Right atrium auricular region (tissue), 2 donors: ENCODE measurements around the gene SLC9A9. TPM values are rescaled to one million over a fixed set of nuclear protein-coding genes. Genes with fewer than 3 reads are reported as not detected.

ENCODE experiments used
- DNase-seq: peaks from one replicate; pipeline ENCODE4 v3.0.0-alpha.2; 2019; ENCODE audit warnings: low spot score
- H3K27ac ChIP-seq, 2 donors: fragments of 200-600 bp; sonication (generic); 1 replicate in 1 of 2; 2 replicates in 1 of 2; pipeline ENCODE4 v1.5.1; 2016 to 2019
- H3K27me3 ChIP-seq, 2 donors: fragments of 200-600 bp; sonication (generic); one replicate each; pipeline versions ENCODE4 v1.5.1 to v1.6.0; 2017 to 2019
- H3K36me3 ChIP-seq: fragments of 200-600 bp; sonication (generic); one replicate; pipeline ENCODE4 v1.5.1; 2016
- H3K4me1 ChIP-seq, 2 donors: fragments of 200-600 bp; sonication (generic); one replicate each; pipeline versions ENCODE4 v1.5.1 to v1.6.0; 2017 to 2019
- H3K4me3 ChIP-seq, 2 donors: fragments of 200-600 bp; sonication (generic); 1 replicate in 1 of 2; 2 replicates in 1 of 2; pipeline ENCODE4 v1.5.1; 2017 to 2019; ENCODE audit warnings: mild to moderate bottlenecking in 1 of 2, moderate library complexity in 1 of 2
- H3K9me3 ChIP-seq, 2 donors: fragments of 200-600 bp; sonication (generic); one replicate each; pipeline ENCODE4 v1.5.1; 2019
- total RNA-seq, 2 donors: library from RNA; depleted of rRNA; stranded (reverse); fragments of >200 nt; gene quantifications; one replicate each; pipeline ENCODE4 v1.1.0, GENCODE V29; 2016
- TF ChIP-seq, protein P1 (sequence below), 2 donors: fragments of 200-600 bp; sonication (generic); IDR thresholded peaks; one replicate each; pipeline ENCODE4 v1.5.1; 2019; ENCODE audit warnings: antibody characterized with exemption in 2 of 2

The SLC9A9 gene
- total RNA-seq, 2 donors from 2014 or later: 3.1 to 4.2 TPM

DNA sequence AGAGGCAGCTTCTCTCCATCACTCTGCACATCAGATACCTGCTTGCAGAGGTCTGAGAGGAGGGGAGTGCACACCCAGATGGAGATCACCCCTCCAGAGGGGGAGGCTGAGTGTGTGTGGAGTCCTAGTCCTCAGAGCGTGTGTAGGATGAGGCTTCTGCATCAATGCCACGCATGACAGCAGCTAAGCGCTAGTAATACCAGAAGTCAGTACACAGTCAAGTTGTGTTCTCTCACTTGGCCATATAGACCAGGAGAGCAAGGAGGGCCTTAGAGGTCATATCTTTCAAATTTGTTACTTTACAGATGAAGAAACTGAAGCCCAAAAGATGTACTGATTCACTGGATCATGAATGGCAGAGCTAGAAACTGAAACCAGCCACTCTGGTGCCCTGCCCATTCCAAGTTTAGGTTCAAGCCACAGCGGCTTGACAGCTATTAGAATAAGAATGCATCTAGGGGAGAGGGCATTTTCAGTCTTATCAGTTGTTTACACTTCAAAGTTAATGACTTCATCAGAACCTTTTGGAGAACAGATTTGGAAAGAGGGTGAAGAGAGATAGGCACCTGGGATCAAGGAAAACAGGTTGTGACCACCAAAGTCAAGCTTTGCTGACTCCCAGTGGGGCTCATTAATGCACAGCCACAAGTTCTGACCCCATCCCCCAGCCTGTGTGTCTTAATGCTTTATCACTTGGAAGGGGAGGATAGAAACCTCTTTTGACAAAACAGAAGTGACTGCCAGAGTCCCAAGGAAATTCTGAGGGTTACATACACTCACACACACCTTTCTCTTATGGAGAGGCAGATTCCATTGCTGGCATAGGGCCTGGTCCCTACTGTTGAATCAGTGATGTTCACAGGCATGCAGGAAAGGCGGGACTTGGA lies 418.4 kb downstream of the SLC9A9 start:
- TF ChIP-seq, protein P1, sequence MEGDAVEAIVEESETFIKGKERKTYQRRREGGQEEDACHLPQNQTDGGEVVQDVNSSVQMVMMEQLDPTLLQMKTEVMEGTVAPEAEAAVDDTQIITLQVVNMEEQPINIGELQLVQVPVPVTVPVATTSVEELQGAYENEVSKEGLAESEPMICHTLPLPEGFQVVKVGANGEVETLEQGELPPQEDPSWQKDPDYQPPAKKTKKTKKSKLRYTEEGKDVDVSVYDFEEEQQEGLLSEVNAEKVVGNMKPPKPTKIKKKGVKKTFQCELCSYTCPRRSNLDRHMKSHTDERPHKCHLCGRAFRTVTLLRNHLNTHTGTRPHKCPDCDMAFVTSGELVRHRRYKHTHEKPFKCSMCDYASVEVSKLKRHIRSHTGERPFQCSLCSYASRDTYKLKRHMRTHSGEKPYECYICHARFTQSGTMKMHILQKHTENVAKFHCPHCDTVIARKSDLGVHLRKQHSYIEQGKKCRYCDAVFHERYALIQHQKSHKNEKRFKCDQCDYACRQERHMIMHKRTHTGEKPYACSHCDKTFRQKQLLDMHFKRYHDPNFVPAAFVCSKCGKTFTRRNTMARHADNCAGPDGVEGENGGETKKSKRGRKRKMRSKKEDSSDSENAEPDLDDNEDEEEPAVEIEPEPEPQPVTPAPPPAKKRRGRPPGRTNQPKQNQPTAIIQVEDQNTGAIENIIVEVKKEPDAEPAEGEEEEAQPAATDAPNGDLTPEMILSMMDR (IDR thresholded peaks at IDR 0.05): no peak
- H3K27me3 ChIP-seq: no peaks in the 10 kb centered on the region
- H3K27ac ChIP-seq: no peak overlapping the region
- H3K4me3 ChIP-seq: no peak overlapping the region
- H3K36me3 ChIP-seq: no peaks in the 10 kb centered on the region
- H3K4me1 ChIP-seq: no peaks in the 10 kb centered on the region
- H3K9me3 ChIP-seq: no peaks in the 10 kb centered on the region
- DNase-seq: no peak

DNA sequence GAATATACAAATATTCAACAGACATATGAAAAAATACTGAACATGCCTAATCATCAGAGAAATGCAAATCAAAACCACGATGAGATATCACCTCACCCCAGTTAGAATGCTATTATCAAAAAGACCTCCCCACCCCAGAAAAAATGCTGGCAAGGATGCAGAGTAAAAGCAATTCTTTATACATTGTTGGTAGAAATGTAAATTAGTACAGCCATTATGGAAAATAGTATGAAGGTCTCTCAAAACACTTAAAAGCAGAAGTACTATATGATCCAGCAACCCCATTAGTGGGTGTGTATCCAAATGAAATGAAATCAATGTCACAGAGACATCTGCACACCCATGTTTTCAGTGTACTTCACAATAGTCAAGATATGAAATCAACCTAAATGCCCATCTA lies 420.0 kb downstream of the SLC9A9 start:
- Histone ChIP-seq H3K36me3 (no peaks in the 10 kb centered on the region), H3K27me3 (no peaks in the 10 kb centered on the region), H3K4me3 (no peak overlapping the region), H3K9me3 (no peaks in the 10 kb centered on the region), H3K4me1 (no peaks in the 10 kb centered on the region), H3K27ac (no peak overlapping the region)
- no peak for DNase-seq
- TF ChIP-seq, protein P1 (IDR thresholded peaks at IDR 0.05): no peak

DNA sequence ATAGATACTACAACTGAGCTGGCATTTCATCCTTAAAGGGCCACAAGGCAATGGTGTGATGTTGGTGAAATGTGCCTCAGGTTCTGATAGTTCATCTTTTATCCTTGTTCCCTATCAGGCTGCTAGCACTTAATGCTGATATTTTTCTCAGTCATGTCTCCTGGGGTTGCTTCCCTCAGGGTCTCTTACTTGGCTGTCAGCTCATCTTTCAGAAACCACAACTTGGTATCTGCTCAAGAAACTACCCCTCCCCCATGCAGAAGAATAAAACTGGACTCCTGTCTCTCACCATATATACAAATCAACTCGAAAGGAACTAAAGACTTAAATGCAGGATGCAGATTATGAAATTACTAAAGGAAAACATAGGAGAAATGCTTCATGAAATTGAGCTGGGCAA lies 420.6 kb downstream of the SLC9A9 start:
- no peaks in the 10 kb centered on the region for H3K9me3 ChIP-seq
- H3K27ac ChIP-seq: no peak overlapping the region
- no peaks in the 10 kb centered on the region for H3K27me3 ChIP-seq
- H3K36me3 ChIP-seq: no peaks in the 10 kb centered on the region
- DNase-seq: no peak
- TF ChIP-seq, protein P1 (IDR thresholded peaks at IDR 0.05): no peak
- H3K4me1 ChIP-seq: no peaks in the 10 kb centered on the region
- H3K4me3 ChIP-seq: no peak overlapping the region

DNA sequence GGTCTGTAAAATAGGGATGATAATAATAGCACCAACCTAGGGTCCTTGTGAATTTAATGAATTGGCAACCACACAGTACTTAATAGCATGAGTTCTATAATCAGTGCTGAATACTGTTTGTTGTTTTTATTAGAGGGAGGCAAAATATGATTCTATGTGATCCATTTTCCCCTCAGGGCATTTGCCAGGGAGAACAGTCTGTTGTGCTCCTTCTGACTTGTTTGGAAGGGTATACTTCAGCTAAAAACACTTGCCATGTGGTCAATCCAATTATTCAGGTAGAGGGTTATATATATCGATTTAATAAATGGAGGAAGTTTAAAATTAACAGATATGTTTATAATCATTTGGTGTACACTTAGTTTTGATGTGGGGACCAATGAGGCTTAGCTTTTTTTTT lies 423.4 kb downstream of the SLC9A9 start:
- H3K4me3 ChIP-seq: no peak overlapping the region
- H3K27ac ChIP-seq: no peak overlapping the region
- H3K36me3 ChIP-seq: no peaks in the 10 kb centered on the region
- H3K4me1 ChIP-seq: no peaks in the 10 kb centered on the region
- TF ChIP-seq, protein P1 (IDR thresholded peaks at IDR 0.05): no peak
- DNase-seq: no peak
- H3K27me3 ChIP-seq: no peaks in the 10 kb centered on the region
- no peaks in the 10 kb centered on the region for H3K9me3 ChIP-seq

DNA sequence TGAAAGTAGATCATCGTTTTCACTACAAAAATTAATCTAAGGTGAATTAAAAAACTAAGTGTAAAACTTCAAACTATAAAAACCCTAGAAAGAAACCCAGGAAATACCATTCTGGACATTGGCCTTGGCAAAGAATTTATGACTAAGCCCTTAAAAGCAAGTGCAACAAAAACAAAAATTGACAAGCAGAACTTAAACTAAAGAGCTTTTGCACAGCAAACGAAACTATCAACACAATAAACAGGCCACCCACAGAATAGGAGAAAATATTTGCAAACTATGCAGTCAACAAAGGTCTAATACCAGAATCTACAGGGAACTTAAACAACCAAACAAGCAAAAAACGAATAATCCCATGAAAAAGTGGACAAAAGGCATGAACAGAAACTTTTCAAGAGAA lies 426.7 kb downstream of the SLC9A9 start:
- H3K36me3 ChIP-seq: no peaks in the 10 kb centered on the region
- TF ChIP-seq, protein P1 (IDR thresholded peaks at IDR 0.05): no peak
- no peaks in the 10 kb centered on the region for H3K4me1 ChIP-seq
- H3K27me3 ChIP-seq: no peaks in the 10 kb centered on the region
- H3K27ac ChIP-seq: no peak overlapping the region
- H3K9me3 ChIP-seq: no peaks in the 10 kb centered on the region
- H3K4me3 ChIP-seq: no peak overlapping the region
- no peak for DNase-seq

DNA sequence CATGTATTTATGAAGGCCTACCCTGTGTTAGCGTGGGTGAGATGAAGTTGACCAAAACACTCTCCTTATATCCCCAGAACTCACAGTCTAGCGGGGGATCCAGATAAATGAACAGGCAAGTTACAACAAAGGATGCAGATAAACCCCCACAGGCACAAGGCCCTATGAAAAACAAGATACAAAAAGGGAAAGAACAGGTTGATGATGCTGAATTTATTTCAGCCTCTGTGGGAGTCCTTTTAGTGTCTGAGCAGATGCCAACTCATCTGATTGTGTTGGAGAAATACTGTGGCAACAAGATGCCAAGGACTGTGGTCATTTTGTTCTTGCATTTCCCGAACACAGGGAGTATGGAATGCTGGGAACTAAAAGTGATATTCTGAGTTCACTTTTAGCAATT lies 428.7 kb downstream of the SLC9A9 start:
- H3K36me3 ChIP-seq: no peaks in the 10 kb centered on the region
- DNase-seq: no peak
- H3K4me1 ChIP-seq: no peaks in the 10 kb centered on the region
- no peaks in the 10 kb centered on the region for H3K27me3 ChIP-seq
- no peak overlapping the region for H3K4me3 ChIP-seq
- H3K27ac ChIP-seq: no peak overlapping the region
- TF ChIP-seq, protein P1 (IDR thresholded peaks at IDR 0.05): no peak
- H3K9me3 ChIP-seq: no peaks in the 10 kb centered on the region
